ENCODE results near the gene KAT6B. TPM values are rescaled to one million over a fixed set of nuclear protein-coding genes. Genes with fewer than 3 reads are reported as not detected.

Gene KAT6B
- total and polyA plus RNA-seq, 2 donors, result 12.2 to 22.1 TPM

- Histone ChIP-seq H3K9me3 (ENCODE audit: control insufficient read depth in 2 of 2, insufficient read depth in 1 of 2, low read length in 1 of 2) (peaks cover 1 to 4% of the 10 kb centered on the region in 2 donors), H3K27me3 (ENCODE audit: control insufficient read depth in 2 of 2, insufficient read depth in 1 of 2, low read length in 1 of 2) (no peaks in the 10 kb centered on the region), H3K27ac (ENCODE audit: low read depth in 1 of 2, low read length in 1 of 2) (peak overlapping the region; percentile 10 to 31), H3K36me3 (ENCODE audit: control insufficient read depth in 2 of 2, insufficient read depth in 2 of 2, low read length in 1 of 2) (peaks cover 0 to 5% of the 10 kb centered on the region in 2 donors), H3K4me1 (ENCODE audit: control insufficient read depth in 2 of 2, insufficient read depth in 2 of 2, low read length in 2 of 2) (peaks cover 9 to 22% of the 10 kb centered on the region in 2 donors), H3K4me3 (ENCODE audit: low read length in 2 of 2) (no peak overlapping the region)
- DNase-seq (ENCODE audit: low read depth in 6 of 9, low spot score in 9 of 9), result peak in 2 of 9 donors; percentile 40 to 61
- WGBS, result 88% methylated on average over 4 of the region's 4 CpGs
Measured at GRCh38 chr10:74898201-74898976, 72.0 kb downstream of the KAT6B start.

GRCh38 chr10:74900297-74900696 lies 73.9 kb downstream of the KAT6B start:
- Histone ChIP-seq H3K4me1 (ENCODE audit: control insufficient read depth in 2 of 2, insufficient read depth in 2 of 2, low read length in 2 of 2) (peaks cover 9 to 24% of the 10 kb centered on the region in 2 donors), H3K27ac (ENCODE audit: low read depth in 1 of 2, low read length in 1 of 2) (peak overlapping the region in 1 of 2 donors; percentile 6), H3K36me3 (ENCODE audit: control insufficient read depth in 2 of 2, insufficient read depth in 2 of 2, low read length in 1 of 2) (peaks cover 0 to 5% of the 10 kb centered on the region in 2 donors), H3K27me3 (ENCODE audit: control insufficient read depth in 2 of 2, insufficient read depth in 1 of 2, low read length in 1 of 2) (no peaks in the 10 kb centered on the region), H3K4me3 (ENCODE audit: low read length in 2 of 2) (no peak overlapping the region), H3K9me3 (ENCODE audit: control insufficient read depth in 2 of 2, insufficient read depth in 1 of 2, low read length in 1 of 2) (peaks cover 1 to 5% of the 10 kb centered on the region in 2 donors)
- DNase-seq (ENCODE audit: low read depth in 6 of 9, low spot score in 9 of 9), result peak in 2 of 9 donors; percentile 24 to 54
- 46% methylated on average over 5 of the region's 5 CpGs for WGBS

DNA sequence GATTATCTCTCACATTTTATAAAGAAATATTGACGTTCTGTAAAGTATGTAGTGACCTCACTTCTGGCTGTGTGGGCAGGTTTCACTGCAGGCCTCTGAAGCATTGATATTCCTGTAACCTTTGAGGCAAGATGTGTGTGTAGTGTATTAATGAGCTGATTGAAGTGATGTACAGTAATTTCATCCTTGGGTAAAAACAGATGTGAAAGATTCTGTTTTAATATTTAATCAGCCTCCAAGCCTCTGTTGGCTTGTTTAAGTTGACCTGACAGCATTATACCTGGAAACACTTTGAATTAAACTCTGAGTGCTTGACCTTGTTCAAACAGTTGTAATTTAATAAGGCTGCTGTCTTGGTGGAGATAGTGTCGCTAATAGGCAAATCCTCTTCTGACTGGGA lies 74.9 kb downstream of the KAT6B start:
- Histone ChIP-seq H3K9me3 (ENCODE audit: control insufficient read depth in 2 of 2, insufficient read depth in 1 of 2, low read length in 1 of 2) (peaks cover 1 to 5% of the 10 kb centered on the region in 2 donors), H3K27ac (ENCODE audit: low read depth in 1 of 2, low read length in 1 of 2) (no peak overlapping the region), H3K36me3 (ENCODE audit: control insufficient read depth in 2 of 2, insufficient read depth in 2 of 2, low read length in 1 of 2) (peaks cover 0 to 5% of the 10 kb centered on the region in 2 donors), H3K4me3 (ENCODE audit: low read length in 2 of 2) (no peak overlapping the region), H3K27me3 (ENCODE audit: control insufficient read depth in 2 of 2, insufficient read depth in 1 of 2, low read length in 1 of 2) (no peaks in the 10 kb centered on the region), H3K4me1 (ENCODE audit: control insufficient read depth in 2 of 2, insufficient read depth in 2 of 2, low read length in 2 of 2) (peaks cover 9 to 24% of the 10 kb centered on the region in 2 donors)
- 91% methylated on average over 2 of the region's 2 CpGs for WGBS
- no peak for DNase-seq (ENCODE audit: low read depth in 6 of 9, low spot score in 9 of 9)

DNA sequence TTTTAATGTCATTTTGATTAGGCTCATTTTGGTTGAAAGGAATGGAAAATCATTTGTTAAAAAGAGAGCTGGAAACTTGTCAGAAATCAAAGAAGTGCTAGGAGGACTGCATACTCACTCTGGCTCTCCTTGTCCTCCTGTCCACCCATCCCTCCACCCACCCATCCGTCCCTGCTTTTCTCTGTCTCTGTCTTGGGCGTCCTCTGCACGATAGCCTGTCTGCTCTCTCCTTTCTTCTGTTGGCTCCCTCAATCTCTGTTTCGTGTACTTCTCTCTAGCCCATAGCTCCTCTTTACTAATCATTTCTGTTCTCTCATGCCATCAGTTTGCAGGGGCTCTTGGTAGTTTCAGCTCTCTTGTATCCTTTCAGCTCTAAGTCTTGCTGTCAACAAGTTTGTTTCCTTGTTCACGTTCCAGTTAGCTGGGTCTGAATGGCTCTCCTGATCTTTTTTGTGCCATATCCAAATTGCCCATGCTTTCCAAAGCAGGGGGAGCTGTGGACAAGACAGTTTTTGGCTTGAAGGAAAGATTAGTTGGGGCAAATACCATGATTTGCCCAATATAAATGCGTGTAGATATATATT lies 75.6 kb downstream of the KAT6B start:
- no peak for DNase-seq (ENCODE audit: low read depth in 6 of 9, low spot score in 9 of 9)
- WGBS, result 96% methylated on average over 6 of the region's 6 CpGs
- peaks cover 9 to 24% of the 10 kb centered on the region in 2 donors for H3K4me1 ChIP-seq (ENCODE audit: control insufficient read depth in 2 of 2, insufficient read depth in 2 of 2, low read length in 2 of 2)
- H3K27ac ChIP-seq (ENCODE audit: low read depth in 1 of 2, low read length in 1 of 2), result no peak overlapping the region
- peaks cover 0 to 5% of the 10 kb centered on the region in 2 donors for H3K36me3 ChIP-seq (ENCODE audit: control insufficient read depth in 2 of 2, insufficient read depth in 2 of 2, low read length in 1 of 2)
- H3K9me3 ChIP-seq (ENCODE audit: control insufficient read depth in 2 of 2, insufficient read depth in 1 of 2, low read length in 1 of 2), result peaks cover 1 to 5% of the 10 kb centered on the region in 2 donors
- no peaks in the 10 kb centered on the region for H3K27me3 ChIP-seq (ENCODE audit: control insufficient read depth in 2 of 2, insufficient read depth in 1 of 2, low read length in 1 of 2)
- no peak overlapping the region for H3K4me3 ChIP-seq (ENCODE audit: low read length in 2 of 2)

GRCh38 chr10:74903491-74903890 lies 77.1 kb downstream of the KAT6B start:
- H3K27me3 ChIP-seq (ENCODE audit: control insufficient read depth in 2 of 2, insufficient read depth in 1 of 2, low read length in 1 of 2), result no peaks in the 10 kb centered on the region
- H3K36me3 ChIP-seq (ENCODE audit: control insufficient read depth in 2 of 2, insufficient read depth in 2 of 2, low read length in 1 of 2), result peaks cover 3 to 5% of the 10 kb centered on the region in 2 donors
- peaks cover 4 to 16% of the 10 kb centered on the region in 2 donors for H3K4me1 ChIP-seq (ENCODE audit: control insufficient read depth in 2 of 2, insufficient read depth in 2 of 2, low read length in 2 of 2)
- no peak overlapping the region for H3K27ac ChIP-seq (ENCODE audit: low read depth in 1 of 2, low read length in 1 of 2)
- H3K9me3 ChIP-seq (ENCODE audit: control insufficient read depth in 2 of 2, insufficient read depth in 1 of 2, low read length in 1 of 2), result peaks cover 1 to 5% of the 10 kb centered on the region in 2 donors
- H3K4me3 ChIP-seq (ENCODE audit: low read length in 2 of 2), result no peak overlapping the region
- DNase-seq (ENCODE audit: low read depth in 6 of 9, low spot score in 9 of 9), result no peak
- 98% methylated on average over 3 of the region's 3 CpGs for WGBS

- H3K27me3 ChIP-seq (ENCODE audit: control insufficient read depth in 2 of 2, insufficient read depth in 1 of 2, low read length in 1 of 2), result no peaks in the 10 kb centered on the region
- 65% methylated on average over 6 of the region's 6 CpGs for WGBS
- peaks cover 0 to 10% of the 10 kb centered on the region in 2 donors for H3K4me1 ChIP-seq (ENCODE audit: control insufficient read depth in 2 of 2, insufficient read depth in 2 of 2, low read length in 2 of 2)
- no peak overlapping the region for H3K27ac ChIP-seq (ENCODE audit: low read depth in 1 of 2, low read length in 1 of 2)
- peaks cover 1 to 5% of the 10 kb centered on the region in 2 donors for H3K9me3 ChIP-seq (ENCODE audit: control insufficient read depth in 2 of 2, insufficient read depth in 1 of 2, low read length in 1 of 2)
- peaks cover 3 to 5% of the 10 kb centered on the region in 2 donors for H3K36me3 ChIP-seq (ENCODE audit: control insufficient read depth in 2 of 2, insufficient read depth in 2 of 2, low read length in 1 of 2)
- H3K4me3 ChIP-seq (ENCODE audit: low read length in 2 of 2), result no peak overlapping the region
- no peak for DNase-seq (ENCODE audit: low read depth in 6 of 9, low spot score in 9 of 9)
Measured at GRCh38 chr10:74906611-74907198, 80.3 kb downstream of the KAT6B start.

GRCh38 chr10:74909670-74910069 lies 83.3 kb downstream of the KAT6B start:
- Histone ChIP-seq H3K4me1 (ENCODE audit: control insufficient read depth in 2 of 2, insufficient read depth in 2 of 2, low read length in 2 of 2) (peaks cover 3 to 9% of the 10 kb centered on the region in 2 donors), H3K9me3 (ENCODE audit: control insufficient read depth in 2 of 2, insufficient read depth in 1 of 2, low read length in 1 of 2) (no peaks in the 10 kb centered on the region), H3K27ac (ENCODE audit: low read depth in 1 of 2, low read length in 1 of 2) (no peak overlapping the region), H3K27me3 (ENCODE audit: control insufficient read depth in 2 of 2, insufficient read depth in 1 of 2, low read length in 1 of 2) (no peaks in the 10 kb centered on the region), H3K36me3 (ENCODE audit: control insufficient read depth in 2 of 2, insufficient read depth in 2 of 2, low read length in 1 of 2) (peaks cover 0 to 3% of the 10 kb centered on the region in 2 donors), H3K4me3 (ENCODE audit: low read length in 2 of 2) (no peak overlapping the region)
- 97% methylated on average over 1 of the region's 1 CpG for WGBS
- DNase-seq (ENCODE audit: low read depth in 6 of 9, low spot score in 9 of 9), result no peak

DNA sequence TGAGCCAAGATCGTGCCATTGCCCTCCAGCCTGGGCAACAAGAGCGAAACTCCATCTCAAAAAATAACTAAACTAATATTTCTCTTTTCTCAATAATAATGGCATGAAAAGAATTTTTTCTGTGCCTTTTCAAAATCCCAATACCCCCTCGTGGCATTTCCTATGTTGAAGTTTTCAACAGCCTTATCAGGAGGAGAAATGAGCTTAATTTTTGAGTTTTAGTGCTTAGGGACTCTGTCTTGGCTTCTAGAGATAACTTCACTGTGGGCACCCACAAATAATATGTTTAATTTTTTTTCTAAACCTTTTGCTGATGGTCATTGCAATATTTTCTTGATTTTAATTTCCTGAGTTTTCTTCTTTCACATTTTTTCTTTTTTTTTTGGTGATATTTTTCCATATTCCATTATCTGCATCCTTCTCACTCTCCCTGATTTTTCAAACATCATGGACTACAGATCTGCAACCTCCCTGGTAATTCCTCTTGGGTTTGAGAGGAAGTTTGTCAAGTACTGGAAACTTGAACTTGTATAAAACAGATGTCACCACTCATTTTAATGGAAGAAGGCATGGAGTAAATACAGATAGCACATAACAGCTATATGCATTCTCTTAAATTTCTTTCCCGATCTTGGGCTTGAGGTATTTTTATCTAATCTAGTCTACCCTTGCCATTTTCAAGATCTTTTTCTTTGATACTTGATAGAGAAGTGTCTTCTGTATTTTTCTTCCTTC lies 84.0 kb downstream of the KAT6B start:
- no peaks in the 10 kb centered on the region for H3K27me3 ChIP-seq (ENCODE audit: control insufficient read depth in 2 of 2, insufficient read depth in 1 of 2, low read length in 1 of 2)
- no peaks in the 10 kb centered on the region for H3K9me3 ChIP-seq (ENCODE audit: control insufficient read depth in 2 of 2, insufficient read depth in 1 of 2, low read length in 1 of 2)
- H3K4me1 ChIP-seq (ENCODE audit: control insufficient read depth in 2 of 2, insufficient read depth in 2 of 2, low read length in 2 of 2), result peaks cover 3 to 9% of the 10 kb centered on the region in 2 donors
- DNase-seq (ENCODE audit: low read depth in 6 of 9, low spot score in 9 of 9), result no peak
- no peak overlapping the region for H3K27ac ChIP-seq (ENCODE audit: low read depth in 1 of 2, low read length in 1 of 2)
- WGBS, result 93% methylated on average over 4 of the region's 4 CpGs
- H3K36me3 ChIP-seq (ENCODE audit: control insufficient read depth in 2 of 2, insufficient read depth in 2 of 2, low read length in 1 of 2), result peaks cover 0 to 3% of the 10 kb centered on the region in 2 donors
- H3K4me3 ChIP-seq (ENCODE audit: low read length in 2 of 2), result no peak overlapping the region

All from thymus (tissue), 11 donors.